HG02610 (cell line): ENCODE results near the gene CLEC19A.
"Not testable (repeated sequence)": the region's sequence is repeated elsewhere in the genome, so short reads cannot be mapped to it uniquely, and the experiment has no call there.

ENCODE experiments used
- ATAC-seq: cut with Tn5 transposase; IDR thresholded peaks from one replicate; pipeline ENCODE4 v1.9.1; 2021; ENCODE audit warnings: mild to moderate bottlenecking, moderate library complexity; ENCODE audit not compliant: unreplicated experiment

Gene CLEC19A

GRCh38 chr16:19321186-19321585, 35.7 kb downstream of the CLEC19A start:
- not testable (repeated sequence) for ATAC-seq

- no peak for ATAC-seq
Measured at GRCh38 chr16:19323596-19323995, 38.1 kb downstream of the CLEC19A start.

DNA sequence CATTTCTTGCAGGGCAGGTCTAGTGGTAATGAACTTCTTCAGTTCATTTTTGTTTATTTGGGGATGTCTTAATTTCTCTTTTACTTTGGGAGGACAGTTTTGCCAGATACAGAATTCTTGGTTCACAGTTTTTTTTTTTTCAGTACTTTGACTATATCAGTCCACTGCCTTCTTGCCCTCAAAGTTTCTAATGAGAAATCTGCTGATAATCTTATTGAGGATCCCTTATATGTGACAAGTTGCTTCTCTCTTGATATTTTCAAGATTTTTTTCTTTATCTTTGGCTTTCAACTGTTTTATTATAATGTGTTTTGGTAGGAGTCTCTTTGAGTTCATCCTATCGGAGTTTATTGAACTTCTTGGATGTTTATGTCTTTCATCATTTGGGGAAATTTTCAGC, 42.8 kb downstream of the CLEC19A start:
- ATAC-seq: no peak

GRCh38 chr16:19329932-19330331, 44.4 kb downstream of the CLEC19A start:
- no peak for ATAC-seq

- no peak for ATAC-seq
Measured at GRCh38 chr16:19330841-19331397, 45.4 kb downstream of the CLEC19A start.

GRCh38 chr16:19331794-19332193, 46.3 kb downstream of the CLEC19A start:
- no peak for ATAC-seq

GRCh38 chr16:19338335-19338734, 52.8 kb downstream of the CLEC19A start:
- ATAC-seq: no peak

DNA sequence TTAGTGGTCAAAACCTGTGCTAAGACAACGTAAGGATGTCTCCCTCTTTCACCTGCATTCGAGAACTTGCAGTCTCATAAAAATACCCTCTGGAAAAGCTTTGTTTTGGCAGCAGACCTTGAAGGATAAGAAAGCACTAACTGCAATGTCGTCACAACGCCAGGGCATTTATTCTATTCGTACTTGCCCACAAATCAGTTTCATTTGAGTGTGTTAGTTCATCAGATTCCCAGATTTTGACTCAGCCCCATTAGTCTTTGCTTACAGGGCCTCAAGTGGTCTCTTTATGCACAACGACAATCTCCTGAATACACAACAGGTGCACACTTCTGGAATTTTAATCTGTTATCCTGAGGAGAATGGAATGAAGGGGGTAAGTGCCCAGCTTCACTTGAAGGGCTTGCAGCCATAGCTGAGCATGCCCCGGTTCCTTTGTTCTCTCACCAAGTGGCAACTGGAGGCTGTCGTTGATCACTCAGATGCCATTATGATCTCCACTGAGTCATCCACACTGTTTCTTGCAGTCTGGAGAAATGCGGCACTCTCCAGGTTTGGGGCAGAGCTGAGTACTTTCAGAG, 58.8 kb downstream of the CLEC19A start:
- ATAC-seq: no peak

DNA sequence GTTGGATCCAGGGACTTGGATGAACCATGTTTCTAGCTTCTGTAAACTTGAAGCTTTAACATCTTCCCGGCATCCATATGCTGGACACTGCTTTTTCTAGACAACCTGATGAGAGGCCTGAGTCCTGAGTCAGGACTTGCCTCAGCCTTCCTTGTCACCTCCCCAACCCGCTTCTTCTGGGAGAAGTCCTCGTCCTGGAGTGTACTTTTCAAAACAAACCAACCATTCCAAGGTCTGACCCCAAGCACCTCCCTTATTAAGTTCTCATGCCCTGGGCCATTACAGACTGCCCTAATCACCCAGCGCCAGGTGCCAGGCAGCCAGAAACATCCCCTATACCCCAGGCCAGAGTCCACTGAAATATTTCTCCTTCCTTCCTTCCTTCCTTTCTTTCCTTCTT, 59.4 kb downstream of the CLEC19A start:
- ATAC-seq: no peak

DNA sequence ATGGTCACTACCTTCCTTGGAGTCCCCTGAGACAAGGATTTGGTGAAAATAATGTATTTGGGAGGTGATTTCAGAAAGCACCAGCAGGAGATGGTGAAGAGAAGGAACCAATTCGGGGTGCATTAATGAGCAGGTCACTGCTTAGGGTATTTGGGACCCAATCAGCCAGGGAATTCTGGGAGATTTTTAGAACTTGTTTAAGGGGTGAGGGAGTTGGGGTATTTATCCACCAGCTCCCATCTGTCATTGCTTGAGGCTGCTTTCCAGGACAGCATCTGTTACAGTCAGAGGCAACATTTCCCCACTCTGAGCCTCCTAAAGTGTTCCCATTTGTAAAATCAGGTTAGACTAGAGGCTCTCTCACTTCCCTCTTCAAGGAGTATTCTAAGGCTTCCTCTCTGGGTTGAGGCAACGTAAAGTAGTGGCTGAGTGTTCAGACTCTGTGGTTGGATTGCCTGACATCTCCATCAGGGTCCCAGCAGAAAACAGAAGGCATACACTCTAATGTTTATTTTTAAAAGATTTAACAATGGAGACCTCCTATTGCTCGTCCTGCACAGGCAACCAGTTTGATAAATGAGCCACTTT, 60.9 kb downstream of the CLEC19A start:
- ATAC-seq: no peak

GRCh38 chr16:19348125-19348524, 62.6 kb downstream of the CLEC19A start:
- ATAC-seq: no peak

DNA sequence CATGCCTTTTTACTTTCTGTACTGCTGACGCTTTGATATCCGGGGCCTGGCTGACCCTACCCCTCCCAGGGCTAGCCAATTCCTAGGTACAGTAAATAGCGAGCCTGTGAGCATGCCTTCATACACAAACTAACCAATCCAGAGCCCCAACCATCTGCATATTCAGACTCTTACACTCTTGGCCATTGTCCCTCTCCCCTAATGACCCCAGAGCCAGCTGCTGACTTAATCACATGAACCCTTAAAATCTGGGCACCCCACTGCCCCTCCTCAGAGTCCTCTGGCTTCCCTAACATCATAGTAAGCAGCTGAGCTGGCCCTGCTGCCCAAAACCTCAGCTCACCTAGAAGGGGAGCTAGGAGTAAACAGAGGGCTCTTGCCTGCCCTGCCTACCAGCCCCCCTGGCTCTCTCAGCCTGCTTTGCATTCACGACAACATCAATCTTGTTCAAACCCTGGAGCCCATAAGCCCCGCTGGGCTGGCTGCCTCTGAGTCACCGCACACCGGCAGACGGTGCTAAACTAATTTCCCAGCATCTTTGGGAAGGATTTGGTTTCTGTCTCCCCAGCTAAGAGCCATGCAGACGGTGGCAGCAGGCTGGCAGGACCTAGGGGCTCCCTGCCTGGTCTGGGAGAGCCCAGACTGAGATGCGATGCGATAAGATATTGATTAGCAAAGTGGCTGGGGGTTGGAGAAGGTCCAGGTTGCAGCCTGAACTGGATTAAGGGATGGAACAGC, 63.2 kb downstream of the CLEC19A start:
- no peak for ATAC-seq

DNA sequence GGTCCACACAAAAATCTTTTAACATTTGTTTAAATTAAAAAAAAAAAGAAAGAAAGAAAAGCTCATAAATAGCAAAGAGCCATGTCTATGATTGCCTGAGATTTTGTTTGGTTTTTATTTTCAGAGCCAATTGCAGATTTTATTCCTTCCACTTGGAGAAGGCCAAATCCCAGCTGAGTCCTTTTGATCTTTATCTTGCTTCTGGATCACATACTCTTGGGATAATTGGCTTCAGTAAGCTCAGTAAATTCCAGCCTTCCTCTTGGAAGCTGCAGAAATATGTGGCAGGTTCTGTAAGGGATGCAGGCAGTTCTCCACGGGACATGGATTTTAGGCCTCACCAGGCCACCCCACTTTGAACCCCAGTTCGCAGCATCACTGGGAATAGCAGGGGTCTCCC, 68.8 kb downstream of the CLEC19A start:
- no peak for ATAC-seq

- no peak for ATAC-seq
Measured at GRCh38 chr16:19356024-19356952, 70.8 kb downstream of the CLEC19A start.

DNA sequence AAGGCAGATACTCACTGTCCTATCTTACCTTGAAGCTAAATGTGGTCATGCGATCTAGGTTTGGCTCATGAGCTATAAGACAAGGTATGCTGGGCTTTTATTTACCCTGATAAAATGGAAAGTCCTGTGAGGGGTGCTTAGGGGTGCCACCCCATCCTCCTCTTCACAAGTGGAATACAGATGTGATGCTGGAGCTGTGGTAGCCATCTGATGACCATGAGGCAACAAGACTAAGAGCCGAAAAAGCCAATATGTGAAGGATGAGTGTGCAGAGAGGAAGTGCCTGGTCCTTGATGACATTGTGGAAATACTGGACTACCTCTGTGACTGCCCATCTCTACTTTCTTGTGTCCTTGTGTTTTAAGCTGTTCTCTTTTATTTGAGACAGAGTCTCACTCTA, 74.0 kb downstream of the CLEC19A start:
- ATAC-seq: no peak
